Heart left ventricle (tissue), 13 donors: ENCODE results near the gene ETNPPL.

Experiments
- POLR2A ChIP-seq, 2 donors: fragments of 450-650 bp; IDR thresholded peaks; one replicate each; pipeline ENCODE4 v1.6.1; 2017; ENCODE audit warnings: antibody characterized with exemption in 2 of 2, mild to moderate bottlenecking in 2 of 2, moderate library complexity in 2 of 2
- TF ChIP-seq, protein P1 (sequence below), 12 donors: fragments of 200-600 bp; sonication (generic) in 4 of 12; IDR thresholded peaks; one replicate each; pipeline versions ENCODE4 v1.5.0 to v1.8.0; 2018 to 2022; ENCODE audit warnings: antibody characterized with exemption in 12 of 12, mild to moderate bottlenecking in 5 of 12
- donor health status: ischemic (EF 13 %, LVEDD 7.1; RV severe dilation, severe dysfunction).
- donor health status: DM: no; HTN: yes; CAD: no.
- donor health status: DM: no; HTN: no; CAD: no.
- donor health status: ischemic (EF 25% LVEDD 6.9; RV normal size, moderate dysfunction).
- donor health status: ischemic (EF 25% LVEDD 5.7; RV mildly dilated, moderate dysfunction).
- donor health status: ischemic (EF 35%, LVEDD 5.7; RV mildly dilated, moderate dysfunction).
- donor health status: nonischemic (EF 11% LVEDD 7.7; RV severe dilation, severe dysfunction).
- donor health status: DM: yes; HTN: yes; CAD: no.
- donor health status: PGD.
- donor health status: ischemic (EF 29% LVEDD 5.4; RV normal size, mild dysfunction).
- donor health status: nonischemic (EF 23%, LVEDD 6.1; RV moderate dilation, normal function).

DNA sequence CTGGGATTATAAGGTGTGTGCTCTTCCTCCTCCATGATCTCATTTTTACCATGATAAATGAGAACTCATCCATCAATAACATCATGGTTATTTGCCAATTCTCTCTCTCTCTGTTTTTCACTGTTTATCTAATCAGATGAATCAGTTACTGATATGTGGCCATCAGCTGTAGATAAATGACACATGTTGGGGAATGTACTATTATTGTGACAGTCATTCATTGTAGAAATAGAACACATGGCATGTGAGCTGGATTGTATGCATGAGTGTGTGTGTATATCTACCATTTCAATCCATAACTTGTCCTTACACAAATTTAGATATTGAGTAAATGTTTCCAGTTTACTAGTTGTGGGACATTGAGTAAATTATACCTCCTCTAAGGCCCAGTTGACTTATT lies 59.5 kb downstream of the ETNPPL start:
- TF ChIP-seq, protein P1, sequence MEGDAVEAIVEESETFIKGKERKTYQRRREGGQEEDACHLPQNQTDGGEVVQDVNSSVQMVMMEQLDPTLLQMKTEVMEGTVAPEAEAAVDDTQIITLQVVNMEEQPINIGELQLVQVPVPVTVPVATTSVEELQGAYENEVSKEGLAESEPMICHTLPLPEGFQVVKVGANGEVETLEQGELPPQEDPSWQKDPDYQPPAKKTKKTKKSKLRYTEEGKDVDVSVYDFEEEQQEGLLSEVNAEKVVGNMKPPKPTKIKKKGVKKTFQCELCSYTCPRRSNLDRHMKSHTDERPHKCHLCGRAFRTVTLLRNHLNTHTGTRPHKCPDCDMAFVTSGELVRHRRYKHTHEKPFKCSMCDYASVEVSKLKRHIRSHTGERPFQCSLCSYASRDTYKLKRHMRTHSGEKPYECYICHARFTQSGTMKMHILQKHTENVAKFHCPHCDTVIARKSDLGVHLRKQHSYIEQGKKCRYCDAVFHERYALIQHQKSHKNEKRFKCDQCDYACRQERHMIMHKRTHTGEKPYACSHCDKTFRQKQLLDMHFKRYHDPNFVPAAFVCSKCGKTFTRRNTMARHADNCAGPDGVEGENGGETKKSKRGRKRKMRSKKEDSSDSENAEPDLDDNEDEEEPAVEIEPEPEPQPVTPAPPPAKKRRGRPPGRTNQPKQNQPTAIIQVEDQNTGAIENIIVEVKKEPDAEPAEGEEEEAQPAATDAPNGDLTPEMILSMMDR (IDR thresholded peaks at IDR 0.05) = no peak
- no peak for TF ChIP-seq POLR2A (IDR thresholded peaks at IDR 0.05)
